Measurements from ENCODE around the gene EDARADD.

DNA sequence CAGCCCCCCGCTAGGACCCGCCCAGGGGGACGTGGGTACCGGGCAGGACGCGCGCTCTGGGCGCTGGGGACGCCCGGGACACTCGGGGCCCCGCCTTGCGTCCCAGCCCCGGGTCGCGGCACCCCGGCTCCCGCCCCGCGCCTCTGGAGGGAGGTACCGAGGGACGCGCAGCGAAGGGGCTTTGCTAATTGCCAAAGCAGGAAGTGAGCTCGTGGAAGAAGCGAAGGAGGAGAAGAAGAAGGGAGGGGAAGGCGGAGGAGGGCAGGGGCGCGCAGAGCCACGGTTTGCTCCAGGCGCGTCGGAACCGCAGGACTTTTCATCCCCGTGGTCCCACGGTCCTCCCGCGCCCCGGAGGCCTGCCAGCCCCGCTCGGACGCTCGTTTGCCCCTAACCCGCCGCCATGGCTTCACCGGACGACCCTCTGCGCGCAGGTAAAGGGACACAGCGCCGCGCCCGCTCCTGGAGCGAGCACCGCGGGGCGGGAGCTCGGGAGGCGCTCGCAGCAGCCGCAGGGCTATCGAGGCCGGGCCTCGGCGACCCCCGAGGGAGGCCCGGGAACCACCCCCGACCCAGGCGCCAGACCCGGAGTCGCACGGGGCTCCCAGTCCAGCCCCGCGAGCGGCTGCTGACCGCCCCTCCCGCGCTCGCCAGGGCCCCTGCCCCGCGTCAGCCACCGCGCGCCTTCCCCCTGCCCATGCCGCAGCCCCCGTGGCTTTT is 1.3 kb downstream of the EDARADD start:
- TF ChIP-seq, protein P1, sequence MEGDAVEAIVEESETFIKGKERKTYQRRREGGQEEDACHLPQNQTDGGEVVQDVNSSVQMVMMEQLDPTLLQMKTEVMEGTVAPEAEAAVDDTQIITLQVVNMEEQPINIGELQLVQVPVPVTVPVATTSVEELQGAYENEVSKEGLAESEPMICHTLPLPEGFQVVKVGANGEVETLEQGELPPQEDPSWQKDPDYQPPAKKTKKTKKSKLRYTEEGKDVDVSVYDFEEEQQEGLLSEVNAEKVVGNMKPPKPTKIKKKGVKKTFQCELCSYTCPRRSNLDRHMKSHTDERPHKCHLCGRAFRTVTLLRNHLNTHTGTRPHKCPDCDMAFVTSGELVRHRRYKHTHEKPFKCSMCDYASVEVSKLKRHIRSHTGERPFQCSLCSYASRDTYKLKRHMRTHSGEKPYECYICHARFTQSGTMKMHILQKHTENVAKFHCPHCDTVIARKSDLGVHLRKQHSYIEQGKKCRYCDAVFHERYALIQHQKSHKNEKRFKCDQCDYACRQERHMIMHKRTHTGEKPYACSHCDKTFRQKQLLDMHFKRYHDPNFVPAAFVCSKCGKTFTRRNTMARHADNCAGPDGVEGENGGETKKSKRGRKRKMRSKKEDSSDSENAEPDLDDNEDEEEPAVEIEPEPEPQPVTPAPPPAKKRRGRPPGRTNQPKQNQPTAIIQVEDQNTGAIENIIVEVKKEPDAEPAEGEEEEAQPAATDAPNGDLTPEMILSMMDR (IDR thresholded peaks at IDR 0.05): peak; percentile 3
- peak; percentile 53 for TF ChIP-seq EZH2 (IDR thresholded peaks at IDR 0.05)
- peak; percentile 45 for TF ChIP-seq EZH2phosphoT487 (IDR thresholded peaks at IDR 0.05)

Measured in neural progenitor cell (in vitro differentiated cells).